ENCODE data around the gene RAVER2. TPM values are rescaled to one million over a fixed set of nuclear protein-coding genes. Genes with fewer than 3 reads are reported as not detected.
"Not testable (repeated sequence)": the region's sequence is repeated elsewhere in the genome, so short reads cannot be mapped to it uniquely, and the experiment has no call there.

RAVER2 gene
- total RNA-seq, 1 experiment from 2014 or later = 27.2 TPM

GRCh38 chr1:64814427-64814826 is 69.6 kb downstream of the RAVER2 start:
- Histone ChIP-seq H3K36me3 (replicated peaks; ENCODE audit: control insufficient read depth, insufficient read depth, low read length) (no peaks in the 10 kb centered on the region), H3K4me3 (ENCODE audit: insufficient read depth, low read depth, low read length) (no peak overlapping the region), H3K27me3 (ENCODE audit: control insufficient read depth, insufficient read depth, low read length) (no peaks in the 10 kb centered on the region)
- DNase-seq = no peak

- not testable (repeated sequence) for H3K4me3 ChIP-seq (ENCODE audit: insufficient read depth, low read depth, low read length); H3K27me3 ChIP-seq (ENCODE audit: control insufficient read depth, insufficient read depth, low read length); H3K36me3 ChIP-seq (replicated peaks; ENCODE audit: control insufficient read depth, insufficient read depth, low read length); DNase-seq
Measured at GRCh38 chr1:64817364-64817763, 72.5 kb downstream of the RAVER2 start.

GRCh38 chr1:64820572-64820971 is 75.7 kb downstream of the RAVER2 start:
- not testable (repeated sequence) for H3K4me3 ChIP-seq (ENCODE audit: insufficient read depth, low read depth, low read length); H3K27me3 ChIP-seq (ENCODE audit: control insufficient read depth, insufficient read depth, low read length); DNase-seq; H3K36me3 ChIP-seq (replicated peaks; ENCODE audit: control insufficient read depth, insufficient read depth, low read length)

- Histone ChIP-seq H3K27me3 (ENCODE audit: control insufficient read depth, insufficient read depth, low read length) (no peaks in the 10 kb centered on the region), H3K4me3 (ENCODE audit: insufficient read depth, low read depth, low read length) (no peak overlapping the region), H3K36me3 (replicated peaks; ENCODE audit: control insufficient read depth, insufficient read depth, low read length) (no peaks in the 10 kb centered on the region)
- no peak for DNase-seq
Measured at GRCh38 chr1:64822621-64823020, 77.7 kb downstream of the RAVER2 start.

GRCh38 chr1:64823691-64824476 is 79.0 kb downstream of the RAVER2 start:
- no peaks in the 10 kb centered on the region for H3K27me3 ChIP-seq (ENCODE audit: control insufficient read depth, insufficient read depth, low read length)
- H3K4me3 ChIP-seq (ENCODE audit: insufficient read depth, low read depth, low read length) = no peak overlapping the region
- DNase-seq = peak; percentile 41
- H3K36me3 ChIP-seq (replicated peaks; ENCODE audit: control insufficient read depth, insufficient read depth, low read length) = no peaks in the 10 kb centered on the region

- H3K36me3 ChIP-seq (replicated peaks; ENCODE audit: control insufficient read depth, insufficient read depth, low read length) = no peaks in the 10 kb centered on the region
- no peaks in the 10 kb centered on the region for H3K27me3 ChIP-seq (ENCODE audit: control insufficient read depth, insufficient read depth, low read length)
- H3K4me3 ChIP-seq (ENCODE audit: insufficient read depth, low read depth, low read length) = no peak overlapping the region
- DNase-seq = no peak
Measured at GRCh38 chr1:64826991-64827390, 82.1 kb downstream of the RAVER2 start.

GRCh38 chr1:64828829-64829228 is 84.0 kb downstream of the RAVER2 start:
- Histone ChIP-seq H3K4me3 (ENCODE audit: insufficient read depth, low read depth, low read length) (no peak overlapping the region), H3K27me3 (ENCODE audit: control insufficient read depth, insufficient read depth, low read length) (no peaks in the 10 kb centered on the region), H3K36me3 (replicated peaks; ENCODE audit: control insufficient read depth, insufficient read depth, low read length) (no peaks in the 10 kb centered on the region)
- DNase-seq = no peak

GRCh38 chr1:64829411-64830029 is 84.6 kb downstream of the RAVER2 start:
- Histone ChIP-seq H3K27me3 (ENCODE audit: control insufficient read depth, insufficient read depth, low read length) (no peaks in the 10 kb centered on the region), H3K36me3 (replicated peaks; ENCODE audit: control insufficient read depth, insufficient read depth, low read length) (no peaks in the 10 kb centered on the region), H3K4me3 (ENCODE audit: insufficient read depth, low read depth, low read length) (no peak overlapping the region)
- DNase-seq = peak; percentile 19

GRCh38 chr1:64830030-64830651 is 85.3 kb downstream of the RAVER2 start:
- no peak for DNase-seq
- Histone ChIP-seq H3K27me3 (ENCODE audit: control insufficient read depth, insufficient read depth, low read length) (no peaks in the 10 kb centered on the region), H3K4me3 (ENCODE audit: insufficient read depth, low read depth, low read length) (no peak overlapping the region), H3K36me3 (replicated peaks; ENCODE audit: control insufficient read depth, insufficient read depth, low read length) (no peaks in the 10 kb centered on the region)

GRCh38 chr1:64834734-64835133 is 89.9 kb downstream of the RAVER2 start:
- DNase-seq = no peak
- Histone ChIP-seq H3K4me3 (ENCODE audit: insufficient read depth, low read depth, low read length) (no peak overlapping the region), H3K36me3 (replicated peaks; ENCODE audit: control insufficient read depth, insufficient read depth, low read length) (peaks cover 6% of the 10 kb centered on the region), H3K27me3 (ENCODE audit: control insufficient read depth, insufficient read depth, low read length) (no peaks in the 10 kb centered on the region)

- Histone ChIP-seq H3K36me3 (replicated peaks; ENCODE audit: control insufficient read depth, insufficient read depth, low read length) (peaks cover 10% of the 10 kb centered on the region), H3K27me3 (ENCODE audit: control insufficient read depth, insufficient read depth, low read length) (no peaks in the 10 kb centered on the region), H3K4me3 (ENCODE audit: insufficient read depth, low read depth, low read length) (no peak overlapping the region)
- DNase-seq = no peak
Measured at GRCh38 chr1:64836802-64837201, 91.9 kb downstream of the RAVER2 start.

- no peak overlapping the region for H3K4me3 ChIP-seq (ENCODE audit: insufficient read depth, low read depth, low read length)
- DNase-seq = no peak
- no peaks in the 10 kb centered on the region for H3K27me3 ChIP-seq (ENCODE audit: control insufficient read depth, insufficient read depth, low read length)
- peaks cover 10% of the 10 kb centered on the region for H3K36me3 ChIP-seq (replicated peaks; ENCODE audit: control insufficient read depth, insufficient read depth, low read length)
Measured at GRCh38 chr1:64838486-64838885, 93.6 kb downstream of the RAVER2 start.

- no peak for DNase-seq
- Histone ChIP-seq H3K36me3 (replicated peaks; ENCODE audit: control insufficient read depth, insufficient read depth, low read length) (peaks cover 14% of the 10 kb centered on the region), H3K27me3 (ENCODE audit: control insufficient read depth, insufficient read depth, low read length) (no peaks in the 10 kb centered on the region)
Measured at GRCh38 chr1:64839261-64839660, 94.4 kb downstream of the RAVER2 start.

GRCh38 chr1:64839732-64840405 is 95.0 kb downstream of the RAVER2 start:
- H3K27me3 ChIP-seq (ENCODE audit: control insufficient read depth, insufficient read depth, low read length) = no peaks in the 10 kb centered on the region
- no peak overlapping the region for H3K4me3 ChIP-seq (ENCODE audit: insufficient read depth, low read depth, low read length)
- no peak for DNase-seq
- H3K36me3 ChIP-seq (replicated peaks; ENCODE audit: control insufficient read depth, insufficient read depth, low read length) = peaks cover 14% of the 10 kb centered on the region

More at GRCh38 chr1:64839261-64839660, 94.4 kb downstream of the RAVER2 start:
- no peak overlapping the region for H3K4me3 ChIP-seq (ENCODE audit: insufficient read depth, low read depth, low read length)

Data from H7 (cell line).